Spleen (tissue), 7 donors: ENCODE data around the gene CFI.

Source experiments
- CTCF ChIP-seq, 11 experiments: fragments of 200-600 bp in 7 of 11; fragments of 450-650 bp in 4 of 11; sonication (generic) in 4 of 11; IDR thresholded peaks in 8 of 11; conservative IDR thresholded peaks in 3 of 11; 1 replicate in 7 of 11; 2 replicates in 4 of 11; pipeline versions ENCODE4 v1.4.0 to v1.8.0; 2016 to 2021; ENCODE audit warnings: antibody characterized with exemption in 11 of 11, inconsistent platforms in 4 of 11, mild to moderate bottlenecking in 1 of 11
- POLR2A ChIP-seq, 3 donors: fragments of 450-650 bp; IDR thresholded peaks; one replicate each; pipeline ENCODE4 v1.5.1; 2017; ENCODE audit warnings: antibody characterized with exemption in 3 of 3, mild to moderate bottlenecking in 1 of 3
- POLR2AphosphoS5 ChIP-seq, 3 donors: sonication (generic); formaldehyde crosslinking; IDR thresholded peaks; one replicate each; pipeline ENCODE4 v1.5.1; 2017; ENCODE audit warnings: antibody characterized with exemption in 3 of 3
- donor health status: DM: no; HTN: no; CAD: no; lungs with moderate emphysema.
- donor health status: DM: no; HTN: no; CAD: no.
- donor health status: DM: no; HTN: no; CAD: no.

DNA sequence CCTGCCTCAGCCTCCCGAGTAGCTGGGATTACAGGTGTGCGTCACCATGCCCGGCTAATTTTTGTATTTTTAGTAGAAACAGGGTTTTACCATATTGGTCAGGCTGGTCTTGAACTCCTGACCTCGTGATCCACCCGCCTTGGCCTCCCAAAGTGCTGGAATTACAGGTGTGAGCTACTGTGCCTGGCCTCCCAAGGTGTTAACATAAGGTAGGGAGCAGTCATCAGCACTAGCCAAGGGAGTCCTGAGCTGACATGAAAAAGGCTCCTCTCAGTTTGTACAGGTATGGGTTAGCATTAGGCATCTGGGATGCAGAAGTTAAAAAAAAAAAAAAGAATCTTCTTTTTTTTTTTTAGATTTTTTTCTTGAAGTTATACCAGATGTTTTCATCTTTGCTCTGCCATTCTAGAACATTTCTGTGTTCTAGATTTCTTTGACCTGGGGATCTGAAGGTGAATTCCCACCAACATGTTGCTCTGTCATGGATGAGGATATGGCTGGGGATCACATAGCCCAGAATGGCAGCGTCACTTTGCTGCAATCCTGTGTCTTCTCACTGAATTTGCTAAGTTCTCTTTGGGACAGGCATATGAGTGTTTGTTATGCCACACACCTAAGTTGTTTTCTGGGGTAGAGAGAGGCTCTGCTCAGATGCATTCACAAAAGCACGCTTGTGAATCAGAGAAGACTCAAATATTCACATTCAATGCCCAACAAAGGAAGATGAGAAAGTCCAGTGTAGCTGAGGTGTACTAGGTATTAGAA, 47.5 kb downstream of the CFI start:
- TF ChIP-seq CTCF (IDR thresholded peaks at IDR 0.05 in 8 of 11, conservative IDR thresholded peaks at IDR 0.05 in 3 of 11) (no peak), POLR2A (IDR thresholded peaks at IDR 0.05) (no peak), POLR2AphosphoS5 (IDR thresholded peaks at IDR 0.05) (no peak)
